ENCODE data around the gene ERBB2.
"Not testable (repeated sequence)": the region's sequence is repeated elsewhere in the genome, so short reads cannot be mapped to it uniquely, and the experiment has no call there.

The ERBB2 gene

GRCh38 chr17:39745335-39746144, 45.7 kb downstream of the ERBB2 start:
- no peak for DNase-seq (ENCODE audit: low spot score)

- DNase-seq (ENCODE audit: low spot score) = no peak
Observed at GRCh38 chr17:39746145-39746461, 46.2 kb downstream of the ERBB2 start.

- no peak for DNase-seq (ENCODE audit: low spot score)
Observed at GRCh38 chr17:39747745-39748144, 47.9 kb downstream of the ERBB2 start.

DNA sequence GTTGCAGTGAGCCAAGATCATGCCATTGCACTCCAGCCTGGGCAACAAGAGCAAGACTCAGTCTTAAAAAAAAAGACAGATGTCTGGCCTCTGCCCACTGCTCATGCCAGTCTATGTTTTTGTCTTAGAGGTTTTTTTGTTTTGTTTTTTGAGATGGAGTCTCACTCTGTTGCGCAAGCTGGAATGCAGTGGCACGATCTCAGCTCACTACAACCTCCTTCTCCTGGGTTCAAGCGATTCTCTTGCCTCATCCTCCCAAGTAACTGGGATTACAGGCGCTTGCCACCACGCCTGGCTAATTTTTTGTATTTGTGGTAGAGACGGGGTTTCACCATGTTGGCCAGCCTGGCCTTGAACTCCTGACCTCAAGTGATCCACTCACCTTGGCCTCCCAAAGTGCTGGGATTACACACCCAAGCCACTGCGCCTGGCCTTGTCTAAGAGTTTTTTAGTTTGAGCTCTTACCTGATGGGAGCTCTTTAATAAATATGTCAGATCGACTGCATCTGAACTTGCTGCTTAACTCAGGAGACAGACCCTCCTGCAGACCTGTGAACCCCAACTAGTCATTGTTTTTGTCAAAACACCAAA, 48.7 kb downstream of the ERBB2 start:
- not testable (repeated sequence) for DNase-seq (ENCODE audit: low spot score)

- no peak for DNase-seq (ENCODE audit: low spot score)
Observed at GRCh38 chr17:39750131-39751015, 50.5 kb downstream of the ERBB2 start.

DNA sequence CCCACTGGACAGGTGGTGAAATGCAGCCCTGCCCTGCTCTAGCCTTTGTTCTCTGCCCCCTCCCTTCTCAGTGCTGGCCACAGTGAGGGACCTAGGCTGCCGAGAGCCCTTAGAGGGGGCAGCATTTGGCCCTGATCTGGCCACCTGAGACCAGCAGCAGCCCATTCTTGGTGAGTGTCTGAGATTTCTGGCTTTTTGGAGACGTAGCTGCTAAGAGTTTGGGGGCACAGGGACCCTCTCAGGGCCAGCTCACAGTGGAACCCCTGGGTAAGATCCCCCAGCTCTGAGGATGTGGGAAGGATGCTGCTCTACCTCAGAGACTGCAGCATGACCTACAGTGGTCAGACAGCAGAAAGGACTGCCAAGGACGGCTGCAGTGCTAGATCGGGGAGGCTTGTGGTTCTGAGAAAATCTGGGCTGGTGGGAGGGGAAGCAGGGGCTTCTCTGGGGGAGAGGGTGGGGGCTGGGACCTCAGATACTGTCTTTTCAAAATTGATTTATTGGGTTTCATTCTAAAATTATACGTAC, 51.2 kb downstream of the ERBB2 start:
- DNase-seq (ENCODE audit: low spot score) = no peak

DNA sequence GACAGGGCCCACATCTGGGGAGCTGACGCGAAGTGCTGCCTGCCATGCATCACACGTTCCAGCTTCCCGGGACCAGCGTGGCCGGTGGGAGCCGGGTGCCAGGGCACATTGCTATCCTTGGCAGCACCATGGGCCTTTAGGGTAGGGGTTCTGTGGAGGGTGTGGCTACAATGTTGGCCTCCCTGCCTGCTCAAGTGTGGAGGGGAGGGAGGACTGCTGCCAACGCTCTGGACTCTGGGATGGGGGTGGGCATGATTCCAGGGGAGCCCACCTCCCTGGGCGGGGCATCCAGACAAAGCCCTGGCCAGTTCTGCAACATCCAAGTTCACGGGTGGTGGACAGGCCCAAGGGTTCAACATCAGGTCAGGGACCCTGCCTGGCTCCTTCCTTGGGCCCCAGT, 51.8 kb downstream of the ERBB2 start:
- no peak for DNase-seq (ENCODE audit: low spot score)

DNA sequence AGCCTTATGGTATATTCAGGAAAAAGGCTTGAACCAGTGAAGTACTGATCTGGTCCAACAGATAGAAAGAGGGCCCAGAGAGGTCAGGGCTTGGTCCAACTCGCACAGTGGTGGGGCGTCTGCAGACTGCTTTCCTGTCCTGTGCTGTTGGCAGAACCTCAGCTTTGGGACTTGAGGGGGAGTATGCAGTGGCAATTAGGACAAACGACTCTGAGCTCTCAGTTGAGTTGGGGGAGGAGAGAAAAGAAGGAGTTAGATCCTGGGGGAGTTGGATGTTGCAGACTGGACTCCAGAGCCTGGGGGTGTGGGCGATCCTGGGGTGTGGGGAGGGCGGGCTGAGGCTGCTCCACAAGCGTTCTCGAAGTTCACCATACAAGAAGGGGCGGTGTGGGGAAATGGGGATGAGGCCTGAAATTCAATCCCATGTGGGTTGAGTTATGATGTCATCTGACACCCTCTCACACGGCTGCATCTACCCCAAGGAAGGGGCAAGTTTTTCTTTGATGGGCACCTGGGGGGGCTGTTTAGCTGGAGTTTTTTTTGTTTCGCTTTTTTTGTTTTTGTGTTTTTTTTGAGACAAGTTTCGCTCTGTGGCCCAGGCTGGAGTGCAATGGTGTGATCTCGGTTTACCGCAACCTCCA, 52.5 kb downstream of the ERBB2 start:
- no peak for DNase-seq (ENCODE audit: low spot score)

GRCh38 chr17:39753514-39754160, 53.8 kb downstream of the ERBB2 start:
- peak; percentile 78 for DNase-seq (ENCODE audit: low spot score)

DNA sequence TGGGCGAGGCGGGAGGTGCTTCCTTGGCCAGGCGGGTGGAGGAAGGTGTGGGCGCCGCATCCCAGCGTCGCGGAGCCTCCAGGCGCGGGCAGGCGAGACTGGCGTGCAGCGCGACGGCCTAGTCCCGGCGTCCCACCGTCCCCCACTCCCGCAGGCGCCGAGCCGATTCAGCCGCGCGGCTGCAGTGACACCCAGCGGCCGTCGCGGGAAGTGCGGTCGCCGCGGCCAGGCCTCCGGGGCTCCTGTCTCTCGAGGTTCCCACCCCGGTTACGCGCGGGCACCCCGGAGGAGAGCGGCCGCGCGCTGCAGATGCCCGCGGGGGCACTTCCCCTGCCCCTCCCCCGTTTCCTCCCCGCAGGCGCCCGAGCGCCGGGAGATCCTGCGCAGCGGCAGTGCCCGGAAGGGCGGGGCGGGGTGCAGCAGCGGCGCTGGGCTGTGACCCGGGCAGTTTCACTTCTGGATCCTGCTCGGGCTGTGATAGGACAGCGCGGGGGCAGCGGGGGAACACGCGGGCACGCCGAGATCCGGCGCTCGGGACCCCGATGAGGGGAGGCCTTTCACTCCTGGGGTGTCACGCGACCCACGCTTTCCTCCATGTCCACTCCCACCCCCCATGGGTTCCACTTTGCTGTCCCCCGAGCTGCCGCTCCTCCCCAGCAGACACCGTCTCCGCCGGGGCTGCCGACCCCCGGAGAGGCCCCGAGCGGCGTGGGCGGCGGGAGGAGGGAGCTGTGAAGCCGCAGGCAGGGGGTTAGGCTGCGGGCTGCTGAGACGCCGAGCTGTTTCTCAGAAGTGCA, 54.5 kb downstream of the ERBB2 start:
- DNase-seq (ENCODE audit: low spot score) = peak; percentile 98

DNA sequence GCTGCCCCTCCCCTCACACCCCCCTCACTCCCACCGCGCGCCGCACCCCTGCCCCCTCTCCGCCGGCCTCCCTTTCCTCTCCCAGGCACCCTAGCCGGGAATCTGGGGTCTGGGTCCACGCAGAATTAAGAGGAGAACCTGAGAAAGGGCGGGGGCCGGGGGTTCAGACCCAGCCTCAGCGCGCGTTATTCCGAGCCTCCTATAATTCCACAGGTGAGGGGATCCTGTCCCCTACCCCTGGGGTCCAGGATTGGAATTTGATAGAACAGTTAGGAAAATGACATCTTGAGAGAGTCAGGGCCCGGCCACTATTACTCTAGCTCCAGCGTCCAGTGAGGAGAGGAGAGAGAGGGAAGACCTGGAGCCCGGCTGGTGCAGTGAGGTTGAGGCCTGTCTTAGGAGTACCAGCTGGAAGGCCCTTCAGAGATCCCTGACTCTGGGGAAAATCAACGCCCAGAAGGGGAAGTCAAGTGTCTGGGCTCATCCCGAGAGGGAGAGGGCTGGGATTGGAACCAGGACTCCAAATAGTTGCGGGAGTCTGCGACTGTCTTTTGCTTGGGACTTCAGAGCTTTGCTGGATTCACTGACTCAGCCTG, 55.2 kb downstream of the ERBB2 start:
- DNase-seq (ENCODE audit: low spot score) = no peak

DNA sequence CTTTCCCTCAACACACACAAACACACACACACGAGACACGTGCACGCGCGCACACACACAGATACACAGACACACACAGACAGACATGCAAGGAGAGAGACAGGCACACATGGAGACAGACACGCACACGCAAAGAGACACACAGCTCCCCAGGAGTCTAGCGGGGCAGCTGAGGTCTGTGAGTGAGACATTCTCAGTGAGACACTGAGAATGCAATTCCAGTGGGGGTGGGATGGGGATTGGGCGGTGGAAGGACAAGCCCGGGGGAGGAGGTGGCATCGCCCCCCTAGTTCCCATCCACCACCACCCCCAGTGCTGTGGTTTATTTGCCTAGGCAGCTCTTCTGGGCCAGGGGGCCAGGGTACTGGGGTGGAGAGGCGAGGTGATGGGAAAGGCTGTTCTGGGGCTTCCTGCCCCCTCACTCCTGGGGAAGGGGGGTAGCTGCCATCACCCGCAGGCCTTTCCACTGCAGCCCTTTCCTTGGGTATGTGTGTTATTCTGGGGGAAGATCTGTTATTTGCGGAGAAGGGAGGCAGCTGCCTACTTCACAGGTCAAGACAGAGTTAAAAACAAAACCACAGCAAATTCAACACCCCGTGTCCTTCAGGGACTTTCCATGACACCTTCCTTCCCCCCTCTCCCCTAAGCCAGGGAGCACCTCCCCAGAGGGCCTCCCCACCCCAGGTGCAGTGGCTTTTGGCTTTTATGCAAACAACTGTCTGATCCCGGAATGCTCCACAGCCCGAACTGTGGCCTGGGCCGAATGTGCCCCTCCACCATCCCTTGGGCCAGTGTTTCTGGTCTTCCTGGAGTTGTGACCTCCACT, 55.9 kb downstream of the ERBB2 start:
- DNase-seq (ENCODE audit: low spot score) = peak; percentile 79

- no peak for DNase-seq (ENCODE audit: low spot score)
Observed at GRCh38 chr17:39756380-39757079, 56.7 kb downstream of the ERBB2 start.

GRCh38 chr17:39757176-39757662, 57.4 kb downstream of the ERBB2 start:
- DNase-seq (ENCODE audit: low spot score) = no peak

DNA sequence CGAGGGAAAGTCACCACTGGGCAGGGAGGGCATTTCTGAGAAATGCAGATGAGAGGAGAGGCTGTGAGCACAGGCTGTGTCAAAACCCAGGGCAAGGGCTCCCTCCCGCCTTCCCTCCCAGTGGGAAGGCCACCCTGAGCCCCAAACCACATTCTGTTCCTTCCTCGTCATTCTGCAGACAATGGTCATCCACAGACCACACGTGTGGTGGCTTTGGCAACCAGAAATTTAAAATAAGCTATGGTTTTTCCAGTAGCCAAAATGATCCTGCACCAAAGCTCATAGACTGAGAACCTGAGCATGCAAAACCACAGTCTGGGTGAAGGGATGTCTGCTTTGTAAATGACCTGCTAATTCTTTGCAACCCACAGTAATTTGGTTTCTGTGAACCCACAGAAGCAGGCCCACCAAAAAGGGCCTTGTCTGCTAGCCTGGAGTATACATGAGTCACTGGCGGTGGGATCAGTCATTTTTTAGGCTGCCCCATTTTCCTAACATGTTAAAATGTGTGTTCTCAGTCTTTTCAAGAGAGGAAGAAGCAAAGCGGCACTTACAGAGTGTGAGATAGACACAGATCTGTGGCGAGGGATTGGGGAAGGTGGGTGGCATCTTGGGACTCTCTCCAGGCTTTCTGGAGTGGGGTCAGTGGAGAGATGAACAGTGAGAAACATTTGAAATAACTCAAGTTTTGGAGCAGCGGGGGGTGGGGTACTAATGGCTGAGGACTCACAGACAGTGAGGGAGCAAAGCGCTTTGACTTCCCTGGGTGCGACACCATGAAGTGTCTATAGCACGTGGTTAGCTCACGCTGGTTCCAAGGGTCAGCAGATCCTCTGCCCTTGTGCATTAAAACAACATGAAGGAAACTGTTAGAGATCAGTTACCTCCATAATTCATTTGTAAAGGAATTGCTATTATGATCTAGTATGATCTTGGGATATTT, 58.3 kb downstream of the ERBB2 start:
- peak; percentile 91 for DNase-seq (ENCODE audit: low spot score)

- no peak for DNase-seq (ENCODE audit: low spot score)
Observed at GRCh38 chr17:39759204-39759603, 59.3 kb downstream of the ERBB2 start.

GRCh38 chr17:39761861-39762496, 62.1 kb downstream of the ERBB2 start:
- no peak for DNase-seq (ENCODE audit: low spot score)

Data from CD4-positive, alpha-beta T cell treated with Interleukin-2 at 100 ng/mL for 4 hours (primary cell).